Right lung (tissue), 5 donors: Measurements from ENCODE around the gene ZNF526. TPM values are rescaled to one million over a fixed set of nuclear protein-coding genes. Genes with fewer than 3 reads are reported as not detected.
"Not testable (repeated sequence)": the region's sequence is repeated elsewhere in the genome, so short reads cannot be mapped to it uniquely, and the experiment has no call there.

Experiments
- DNase-seq, 2 donors: peaks; one replicate each; pipeline ENCODE4 v3.0.0-alpha.2; 2013
- polyA plus RNA-seq, 5 donors: library from polyadenylated mRNA; unstranded; fragments of 120-200 nt; gene quantifications; one replicate each; pipeline versions ENCODE4 v1.2.1 to v1.2.3, GENCODE V29; 2013; ENCODE audit warnings: inconsistent platforms in 1 of 5, low replicate concordance in 1 of 5; ENCODE audit not compliant: insufficient read length in 5 of 5, insufficient read depth in 1 of 5

Gene ZNF526
- polyA plus RNA-seq, 5 donors, result 6.7 to 10.7 (median 8.5) TPM

GRCh38 chr19:42254850-42255765 lies 35.0 kb downstream of the ZNF526 start, which contains the start of gene ERF:
Gene ERF, minus strand, starts transcription at chr19:42255128. Its CDS starts 129 bp downstream, at chr19:42254999.
- DNase-seq, result peak; percentile 94 to 96

- peak in 1 of 2 donors; percentile 68 for DNase-seq
Measured at GRCh38 chr19:42255766-42256745, 35.9 kb downstream of the ZNF526 start.

- not testable (repeated sequence) for DNase-seq
Measured at GRCh38 chr19:42257842-42258241, 37.7 kb downstream of the ZNF526 start.

GRCh38 chr19:42261763-42262162 lies 41.7 kb downstream of the ZNF526 start:
- DNase-seq, result no peak

- not testable (repeated sequence) for DNase-seq
Measured at GRCh38 chr19:42266105-42266504, 46.0 kb downstream of the ZNF526 start.

- not testable (repeated sequence) for DNase-seq
Measured at GRCh38 chr19:42266928-42267603, 47.0 kb downstream of the ZNF526 start.

- no peak for DNase-seq
Measured at GRCh38 chr19:42267644-42268141, 47.6 kb downstream of the ZNF526 start.

GRCh38 chr19:42268142-42268703 lies 48.1 kb downstream of the ZNF526 start:
- peak; percentile 100 for DNase-seq

- peak; percentile 100 for DNase-seq
Measured at GRCh38 chr19:42268704-42269477, 48.8 kb downstream of the ZNF526 start, which contains the start of gene CIC. Gene CIC, plus strand, starts transcription at chr19:42269252. Its CDS starts 2,532 bp downstream, at chr19:42271784.

GRCh38 chr19:42269478-42270345 lies 49.6 kb downstream of the ZNF526 start:
- DNase-seq, result no peak

GRCh38 chr19:42270346-42271044 lies 50.4 kb downstream of the ZNF526 start:
- no peak for DNase-seq

- DNase-seq, result no peak
Measured at GRCh38 chr19:42271045-42271419, 50.9 kb downstream of the ZNF526 start.

GRCh38 chr19:42271861-42272534 lies 51.9 kb downstream of the ZNF526 start:
- DNase-seq, result no peak

GRCh38 chr19:42272535-42272897 lies 52.4 kb downstream of the ZNF526 start:
- DNase-seq, result no peak

- no peak for DNase-seq
Measured at GRCh38 chr19:42272989-42273406, 52.9 kb downstream of the ZNF526 start.

GRCh38 chr19:42273407-42274064 lies 53.4 kb downstream of the ZNF526 start:
- DNase-seq, result no peak

- DNase-seq, result no peak
Measured at GRCh38 chr19:42274065-42274682, 54.1 kb downstream of the ZNF526 start.
